Measurements from ENCODE around the gene VAV2. TPM values are rescaled to one million over a fixed set of nuclear protein-coding genes. Genes with fewer than 3 reads are reported as not detected.
"Not testable (repeated sequence)": the region's sequence is repeated elsewhere in the genome, so short reads cannot be mapped to it uniquely, and the experiment has no call there.

Gene VAV2
- total RNA-seq, 1 donor from 2014 or later: 12.7 TPM

DNA sequence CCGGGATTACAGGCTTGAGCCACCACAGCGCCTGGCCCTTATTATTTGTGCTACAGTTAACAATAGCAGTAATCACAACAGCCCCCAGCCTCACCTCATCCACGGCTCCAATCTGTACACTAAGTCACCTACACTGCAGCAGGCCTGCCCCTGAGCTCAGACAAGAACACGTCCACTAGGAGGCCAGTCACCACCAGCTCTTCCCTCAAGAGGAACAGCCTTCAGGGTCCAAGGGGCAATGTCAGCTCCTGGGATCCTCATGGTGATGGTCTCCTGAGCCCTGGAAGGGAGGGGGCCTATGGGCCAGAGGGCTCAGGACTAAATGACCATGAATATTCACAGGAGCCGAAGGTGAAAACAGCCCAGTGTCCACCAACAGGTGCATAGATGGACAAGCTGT lies 67.7 kb downstream of the VAV2 start:
- Histone ChIP-seq H3K27me3 (no peaks in the 10 kb centered on the region), H3K4me3 (no peak overlapping the region), H3K27ac (no peak overlapping the region), H3K9me3 (no peaks in the 10 kb centered on the region), H3K36me3 (no peaks in the 10 kb centered on the region), H3K4me1 (no peaks in the 10 kb centered on the region)
- intact Hi-C loops (cut with DNase I): no loop called here
- no peak for DNase-seq (ENCODE audit: low spot score in 2 of 2)
- TF ChIP-seq, protein P1, sequence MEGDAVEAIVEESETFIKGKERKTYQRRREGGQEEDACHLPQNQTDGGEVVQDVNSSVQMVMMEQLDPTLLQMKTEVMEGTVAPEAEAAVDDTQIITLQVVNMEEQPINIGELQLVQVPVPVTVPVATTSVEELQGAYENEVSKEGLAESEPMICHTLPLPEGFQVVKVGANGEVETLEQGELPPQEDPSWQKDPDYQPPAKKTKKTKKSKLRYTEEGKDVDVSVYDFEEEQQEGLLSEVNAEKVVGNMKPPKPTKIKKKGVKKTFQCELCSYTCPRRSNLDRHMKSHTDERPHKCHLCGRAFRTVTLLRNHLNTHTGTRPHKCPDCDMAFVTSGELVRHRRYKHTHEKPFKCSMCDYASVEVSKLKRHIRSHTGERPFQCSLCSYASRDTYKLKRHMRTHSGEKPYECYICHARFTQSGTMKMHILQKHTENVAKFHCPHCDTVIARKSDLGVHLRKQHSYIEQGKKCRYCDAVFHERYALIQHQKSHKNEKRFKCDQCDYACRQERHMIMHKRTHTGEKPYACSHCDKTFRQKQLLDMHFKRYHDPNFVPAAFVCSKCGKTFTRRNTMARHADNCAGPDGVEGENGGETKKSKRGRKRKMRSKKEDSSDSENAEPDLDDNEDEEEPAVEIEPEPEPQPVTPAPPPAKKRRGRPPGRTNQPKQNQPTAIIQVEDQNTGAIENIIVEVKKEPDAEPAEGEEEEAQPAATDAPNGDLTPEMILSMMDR (IDR thresholded peaks at IDR 0.05): no peak

DNA sequence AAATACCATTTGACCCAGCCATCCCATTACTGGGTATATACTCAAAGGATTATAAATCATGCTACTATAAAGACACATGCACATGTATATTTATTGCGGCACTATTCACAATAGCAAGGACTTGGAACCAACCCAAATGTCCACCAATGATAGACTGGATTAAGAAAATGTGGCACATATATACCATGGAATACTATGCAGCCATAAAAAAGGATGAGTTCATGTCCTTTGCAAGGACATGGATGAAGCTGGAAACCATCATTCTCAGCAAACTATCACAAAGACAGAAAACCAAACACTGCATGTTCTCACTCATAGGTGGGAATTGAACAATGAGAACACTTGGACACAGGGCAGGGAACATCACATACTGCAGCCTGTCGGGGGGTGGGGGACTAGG lies 68.5 kb downstream of the VAV2 start:
- H3K9me3 ChIP-seq; intact Hi-C loops (cut with DNase I); H3K27me3 ChIP-seq; H3K27ac ChIP-seq; DNase-seq (ENCODE audit: low spot score in 2 of 2); H3K4me1 ChIP-seq; H3K4me3 ChIP-seq; H3K36me3 ChIP-seq: not testable (repeated sequence)

DNA sequence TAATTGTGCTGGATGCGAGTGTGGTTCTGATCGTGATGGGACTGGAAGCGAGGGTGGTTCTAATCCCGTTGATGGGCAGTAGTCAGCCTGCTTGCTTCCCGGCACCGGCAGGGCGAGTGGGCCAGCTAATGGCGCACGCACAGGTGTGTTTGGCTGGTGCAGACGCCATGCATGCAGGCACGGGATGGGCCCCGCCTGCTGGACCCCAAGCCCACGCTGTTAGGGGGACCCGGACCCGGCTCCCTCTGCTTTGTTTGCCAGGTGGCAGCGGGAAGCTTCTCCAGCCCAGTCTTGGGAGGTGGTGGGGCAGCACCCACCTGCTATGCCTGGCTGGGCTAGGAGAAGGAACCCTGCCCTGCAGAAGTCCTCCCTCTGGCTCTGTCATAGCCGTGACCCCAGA lies 70.3 kb downstream of the VAV2 start:
- Histone ChIP-seq H3K27ac (no peak overlapping the region), H3K4me1 (peaks cover 0 to 4% of the 10 kb centered on the region in 2 donors), H3K4me3 (no peak overlapping the region), H3K27me3 (no peaks in the 10 kb centered on the region), H3K36me3 (no peaks in the 10 kb centered on the region), H3K9me3 (no peaks in the 10 kb centered on the region)
- intact Hi-C loops (cut with DNase I): no loop called here
- TF ChIP-seq, protein P1 (IDR thresholded peaks at IDR 0.05): no peak
- no peak for DNase-seq (ENCODE audit: low spot score in 2 of 2)

DNA sequence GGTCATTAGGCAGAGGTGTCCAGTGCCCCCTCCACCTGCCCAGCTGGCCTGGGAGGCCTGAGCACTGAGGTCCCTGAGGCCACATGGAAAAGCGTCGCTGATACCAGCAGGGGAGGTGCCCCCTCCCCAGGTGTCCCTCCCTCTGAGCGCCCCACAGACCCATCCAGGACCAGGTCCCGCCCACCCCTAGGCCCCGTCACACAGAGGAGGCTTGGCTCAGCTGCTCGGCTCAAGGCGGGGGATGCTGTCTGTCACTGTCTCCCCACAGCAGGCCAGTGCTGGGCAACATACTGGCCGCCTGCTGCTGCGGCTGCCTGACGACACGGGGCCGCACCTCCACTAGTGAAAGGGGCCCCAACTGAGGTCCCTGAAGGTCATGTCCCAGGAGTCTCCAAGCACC lies 71.7 kb downstream of the VAV2 start:
- H3K4me3 ChIP-seq: no peak overlapping the region
- no peaks in the 10 kb centered on the region for H3K9me3 ChIP-seq
- no peaks in the 10 kb centered on the region for H3K27me3 ChIP-seq
- peaks cover 0 to 4% of the 10 kb centered on the region in 2 donors for H3K4me1 ChIP-seq
- no peaks in the 10 kb centered on the region for H3K36me3 ChIP-seq
- intact Hi-C loops (cut with DNase I): no loop called here
- no peak overlapping the region for H3K27ac ChIP-seq
- no peak for DNase-seq (ENCODE audit: low spot score in 2 of 2)
- TF ChIP-seq, protein P1 (IDR thresholded peaks at IDR 0.05): no peak

DNA sequence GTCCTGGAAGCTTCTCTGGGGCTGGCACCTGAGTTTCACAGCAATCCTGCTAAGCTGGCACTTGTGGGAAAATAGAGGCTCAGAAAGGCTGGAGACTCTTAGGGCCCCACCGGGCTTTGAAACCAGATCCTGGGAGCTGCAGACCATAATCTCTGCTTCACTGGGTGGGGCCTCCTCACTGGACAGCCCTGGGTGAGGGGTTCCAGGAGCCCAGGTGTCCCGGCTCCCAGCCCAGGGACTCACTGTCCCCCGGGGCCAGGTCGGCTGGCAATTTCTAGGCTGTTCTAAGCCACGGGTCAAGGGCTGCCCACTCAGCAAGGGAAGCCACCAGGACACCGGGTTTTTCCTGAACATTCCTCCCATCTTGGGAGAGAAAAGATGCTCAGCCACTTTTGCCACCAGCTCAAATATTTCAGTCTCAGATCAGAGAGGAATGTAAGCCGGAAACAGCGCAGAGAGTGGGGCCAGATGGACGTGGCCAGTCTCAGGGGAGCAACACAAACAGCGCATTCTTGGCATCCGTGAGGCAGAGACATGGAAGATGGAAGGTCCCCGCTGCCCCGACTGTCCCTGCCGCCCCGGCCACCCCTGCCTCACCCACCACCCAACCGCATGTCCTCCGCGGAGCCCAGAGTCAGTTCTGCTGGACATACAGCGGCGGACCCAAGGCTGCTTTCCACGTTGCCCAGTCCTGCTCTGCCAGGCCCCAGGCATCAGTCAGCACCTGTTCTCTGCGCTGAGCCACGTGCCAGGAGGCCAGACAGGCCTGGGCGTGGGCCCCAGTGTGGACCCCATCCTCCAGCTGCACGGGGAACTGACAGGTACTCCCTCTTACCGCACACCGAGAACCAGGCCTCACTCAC lies 72.6 kb downstream of the VAV2 start:
- Histone ChIP-seq H3K27ac (no peak overlapping the region), H3K4me3 (no peak overlapping the region), H3K4me1 (peaks cover 0 to 4% of the 10 kb centered on the region in 2 donors), H3K36me3 (no peaks in the 10 kb centered on the region), H3K9me3 (no peaks in the 10 kb centered on the region), H3K27me3 (no peaks in the 10 kb centered on the region)
- intact Hi-C loops (cut with DNase I): no loop called here
- DNase-seq (ENCODE audit: low spot score in 2 of 2): no peak
- TF ChIP-seq, protein P1 (IDR thresholded peaks at IDR 0.05): no peak

DNA sequence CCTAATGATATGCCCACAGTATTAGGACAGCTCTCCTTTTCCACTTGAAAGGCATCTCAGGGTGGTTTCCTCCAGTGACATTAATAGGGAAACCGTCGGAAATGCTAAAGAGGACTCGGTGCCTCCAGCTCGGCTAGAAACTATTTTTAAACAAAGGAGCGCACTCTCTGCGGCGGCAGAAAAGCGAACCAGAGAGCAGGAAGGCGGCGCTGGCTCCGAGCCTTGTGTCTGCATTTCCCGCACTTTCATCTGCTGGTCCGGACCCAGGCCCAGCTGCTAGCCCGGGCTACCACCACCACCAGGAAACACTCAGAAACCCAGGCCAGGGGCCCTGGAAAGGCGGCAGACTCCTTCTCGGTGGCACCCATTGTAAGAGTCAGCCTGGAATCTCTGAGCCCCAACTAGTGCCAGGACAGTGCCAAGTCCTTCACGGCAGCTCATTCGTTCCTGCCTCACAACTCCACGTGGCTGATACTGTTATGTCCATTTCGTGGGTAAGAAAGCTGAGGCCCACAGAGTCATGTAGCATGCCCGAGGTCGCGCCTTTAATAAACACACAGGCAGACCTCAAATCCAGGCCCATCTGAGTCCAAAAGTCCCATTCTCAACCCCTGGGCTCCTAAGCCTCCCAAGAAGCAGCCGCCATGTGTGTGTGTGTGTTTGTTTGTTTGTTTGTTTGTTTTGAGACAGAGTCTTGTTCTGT lies 73.9 kb downstream of the VAV2 start:
- Histone ChIP-seq H3K4me1 (peaks cover 0 to 4% of the 10 kb centered on the region in 2 donors), H3K27me3 (no peaks in the 10 kb centered on the region), H3K4me3 (no peak overlapping the region), H3K27ac (no peak overlapping the region), H3K36me3 (no peaks in the 10 kb centered on the region), H3K9me3 (no peaks in the 10 kb centered on the region)
- TF ChIP-seq, protein P1 (IDR thresholded peaks at IDR 0.05): no peak
- DNase-seq (ENCODE audit: low spot score in 2 of 2): no peak
- intact Hi-C loops (cut with DNase I): no loop called here
